ENCODE results near the gene EDEM3. TPM values are rescaled to one million over a fixed set of nuclear protein-coding genes. Genes with fewer than 3 reads are reported as not detected.

EDEM3 gene
- total RNA-seq, 2 donors from 2014 or later, result 28.3 to 28.4 TPM

DNA sequence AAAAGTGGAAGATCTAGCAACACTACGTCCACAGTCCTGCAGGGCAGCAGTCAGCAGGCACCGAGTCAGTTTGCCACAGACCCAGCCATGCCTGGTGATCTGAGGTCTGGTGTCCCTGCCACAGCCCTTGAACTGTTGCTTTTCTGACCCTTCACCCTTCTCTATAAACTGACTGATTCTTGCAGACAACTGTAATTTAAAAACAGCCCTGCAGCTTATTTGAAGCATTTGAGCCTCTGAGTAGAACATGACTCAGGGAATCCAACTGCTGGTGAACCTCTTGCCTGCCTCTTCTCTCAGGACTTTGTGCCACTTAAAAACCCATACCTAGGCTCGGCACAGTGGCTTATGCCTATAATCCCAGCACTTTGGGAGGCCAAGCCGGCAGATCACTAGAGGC is 107.2 kb downstream of the EDEM3 start:
- ATAC-seq (replicated peaks in 1 of 2) (no peak), DNase-seq (no peak)
- H3K36me3 Mint-ChIP-seq (ENCODE audit: insufficient read depth in 2 of 2), result peaks cover 0 to 1% of the 10 kb centered on the region in 2 donors
- H3K27ac Mint-ChIP-seq, result no peak overlapping the region
- H3K4me1 Mint-ChIP-seq (ENCODE audit: low read depth), result no peaks in the 10 kb centered on the region
- H3K9me3 Mint-ChIP-seq, result peaks cover 0 to 3% of the 10 kb centered on the region in 2 donors
- peaks cover 5% of the 10 kb centered on the region for H3K27me3 Mint-ChIP-seq (ENCODE audit: low read depth)
- H3K4me3 Mint-ChIP-seq, result no peak overlapping the region

DNA sequence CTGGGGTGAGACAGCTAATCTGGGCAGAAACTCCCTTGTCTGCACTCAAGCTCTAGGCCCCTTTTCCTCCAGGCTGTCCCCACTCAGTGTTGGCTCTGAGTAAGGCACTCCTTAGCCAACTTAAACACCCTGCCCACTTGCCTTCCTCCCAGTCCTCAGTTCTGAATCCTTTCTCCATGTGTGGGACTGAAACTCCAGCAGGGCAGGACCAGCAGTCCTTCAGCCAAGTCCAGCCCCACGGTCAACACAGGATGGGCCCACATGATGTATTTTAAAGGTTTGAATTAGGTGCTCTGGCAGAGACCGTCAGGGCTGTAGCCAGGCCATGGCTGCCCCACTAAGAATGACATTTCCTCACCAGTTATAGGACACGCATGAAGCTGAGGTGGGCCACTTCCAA is 107.8 kb downstream of the EDEM3 start:
- Mint-ChIP-seq H3K4me3 (no peak overlapping the region), H3K4me1 (ENCODE audit: low read depth) (no peaks in the 10 kb centered on the region), H3K9me3 (peaks cover 0 to 3% of the 10 kb centered on the region in 2 donors), H3K27me3 (ENCODE audit: low read depth) (peaks cover 12% of the 10 kb centered on the region), H3K27ac (no peak overlapping the region), H3K36me3 (ENCODE audit: insufficient read depth in 2 of 2) (peaks cover 0 to 1% of the 10 kb centered on the region in 2 donors)
- ATAC-seq (replicated peaks in 1 of 2), result no peak
- DNase-seq, result no peak

DNA sequence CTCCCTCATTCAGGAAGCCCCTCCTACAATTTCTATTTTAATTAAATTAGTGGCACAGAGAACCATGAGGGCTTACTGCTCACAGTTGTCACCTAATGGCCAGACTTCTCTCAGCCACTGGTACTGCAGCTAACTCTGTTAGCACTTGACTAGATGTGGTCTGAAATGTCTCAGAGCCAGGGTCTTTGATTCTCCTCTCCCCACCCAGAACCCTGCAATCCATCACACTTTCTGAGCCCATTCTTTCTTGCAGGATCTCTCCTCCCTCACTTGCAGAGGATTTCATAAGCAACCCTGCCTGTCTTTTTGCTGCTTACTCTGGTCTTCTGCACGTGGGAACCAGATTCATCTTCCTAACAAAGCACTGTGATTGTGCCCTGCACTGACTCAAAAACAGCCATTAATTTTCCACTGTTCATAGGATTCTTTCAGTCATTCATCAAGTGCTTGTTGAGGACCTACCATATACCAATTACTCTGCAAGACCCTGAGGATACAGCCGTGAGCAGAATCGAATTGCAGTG is 108.4 kb downstream of the EDEM3 start:
- no peak for DNase-seq
- peaks cover 0 to 1% of the 10 kb centered on the region in 2 donors for H3K36me3 Mint-ChIP-seq (ENCODE audit: insufficient read depth in 2 of 2)
- H3K9me3 Mint-ChIP-seq, result no peaks in the 10 kb centered on the region
- H3K27me3 Mint-ChIP-seq (ENCODE audit: low read depth), result peaks cover 12% of the 10 kb centered on the region
- no peak overlapping the region for H3K27ac Mint-ChIP-seq
- ATAC-seq (replicated peaks in 1 of 2), result no peak
- H3K4me3 Mint-ChIP-seq, result no peak overlapping the region
- H3K4me1 Mint-ChIP-seq (ENCODE audit: low read depth), result no peaks in the 10 kb centered on the region

DNA sequence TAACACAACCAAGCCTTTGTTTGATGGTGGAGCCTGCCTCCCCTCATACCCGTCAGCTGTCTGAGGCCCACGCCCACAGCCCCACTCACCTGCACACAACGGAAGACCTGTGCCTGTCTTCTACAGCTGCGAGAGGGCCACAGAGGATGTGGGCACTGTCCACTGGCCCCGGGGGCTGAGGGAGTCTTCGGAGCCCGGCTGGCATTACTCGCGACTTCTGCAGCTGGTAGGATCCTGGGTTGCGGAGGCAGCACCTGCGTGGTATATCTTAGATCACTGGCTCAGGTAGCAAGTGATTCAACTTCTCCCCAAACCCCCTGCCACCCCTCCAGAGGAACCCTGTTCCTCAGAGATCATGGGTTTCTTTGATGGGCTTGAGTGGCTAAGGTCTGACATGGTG is 109.9 kb downstream of the EDEM3 start:
- Mint-ChIP-seq H3K4me3 (no peak overlapping the region), H3K4me1 (ENCODE audit: low read depth) (no peaks in the 10 kb centered on the region), H3K36me3 (ENCODE audit: insufficient read depth in 2 of 2) (peaks cover 0 to 1% of the 10 kb centered on the region in 2 donors), H3K27ac (no peak overlapping the region), H3K27me3 (ENCODE audit: low read depth) (peaks cover 17% of the 10 kb centered on the region), H3K9me3 (no peaks in the 10 kb centered on the region)
- DNase-seq (no peak), ATAC-seq (replicated peaks in 1 of 2) (no peak)

DNA sequence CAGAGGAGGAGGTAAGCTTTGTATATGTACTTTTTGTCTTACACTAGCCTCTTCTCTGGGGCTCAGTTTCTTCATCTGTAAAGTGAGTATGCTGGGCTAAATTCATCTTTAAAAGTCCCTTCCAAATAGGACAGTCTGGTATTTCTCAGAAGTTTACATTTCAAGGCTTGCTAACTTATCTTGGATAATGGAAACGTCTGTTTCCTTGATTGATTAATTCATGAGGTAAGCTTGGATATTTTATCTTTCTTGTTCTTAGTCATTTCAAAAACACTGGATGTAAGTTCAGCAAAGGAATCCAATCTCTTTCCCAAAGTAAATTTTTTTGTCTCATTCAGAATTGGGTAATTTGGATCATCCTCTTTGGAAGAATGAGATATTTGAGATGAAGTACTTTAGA is 111.0 kb downstream of the EDEM3 start:
- Mint-ChIP-seq H3K9me3 (no peaks in the 10 kb centered on the region), H3K27me3 (ENCODE audit: low read depth) (peaks cover 17% of the 10 kb centered on the region), H3K4me3 (no peak overlapping the region), H3K36me3 (ENCODE audit: insufficient read depth in 2 of 2) (no peaks in the 10 kb centered on the region), H3K4me1 (ENCODE audit: low read depth) (no peaks in the 10 kb centered on the region), H3K27ac (no peak overlapping the region)
- ATAC-seq (replicated peaks in 1 of 2) (no peak), DNase-seq (no peak)

DNA sequence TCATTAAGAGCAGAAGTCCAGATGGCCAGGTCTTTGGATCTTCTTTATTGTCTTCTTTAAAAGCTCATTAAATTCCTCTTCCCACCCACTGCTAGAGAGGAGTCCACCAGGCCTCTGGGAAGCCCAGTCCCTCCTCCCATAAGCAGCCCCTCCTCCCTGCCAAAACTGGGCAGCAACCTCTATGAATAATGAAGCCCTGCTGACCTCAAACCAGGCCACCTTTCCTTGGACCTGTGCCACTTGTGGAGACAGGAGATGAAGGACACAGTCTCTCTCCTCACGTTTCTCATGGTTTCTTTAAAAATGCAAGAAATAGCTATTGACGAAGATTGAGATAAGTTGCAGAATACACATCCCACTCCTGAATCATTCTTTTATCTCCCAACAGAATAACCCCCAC is 112.8 kb downstream of the EDEM3 start:
- H3K36me3 Mint-ChIP-seq (ENCODE audit: insufficient read depth in 2 of 2), result no peaks in the 10 kb centered on the region
- ATAC-seq (replicated peaks in 1 of 2) (no peak), DNase-seq (no peak)
- H3K4me3 Mint-ChIP-seq, result no peak overlapping the region
- H3K27ac Mint-ChIP-seq, result no peak overlapping the region
- no peaks in the 10 kb centered on the region for H3K9me3 Mint-ChIP-seq
- H3K27me3 Mint-ChIP-seq (ENCODE audit: low read depth), result peaks cover 17% of the 10 kb centered on the region
- H3K4me1 Mint-ChIP-seq (ENCODE audit: low read depth), result no peaks in the 10 kb centered on the region

GRCh38 chr1:184640505-184640904 is 114.2 kb downstream of the EDEM3 start:
- Mint-ChIP-seq H3K27ac (no peak overlapping the region), H3K27me3 (ENCODE audit: low read depth) (peaks cover 17% of the 10 kb centered on the region), H3K4me3 (no peak overlapping the region), H3K36me3 (ENCODE audit: insufficient read depth in 2 of 2) (no peaks in the 10 kb centered on the region), H3K9me3 (no peaks in the 10 kb centered on the region), H3K4me1 (ENCODE audit: low read depth) (no peaks in the 10 kb centered on the region)
- ATAC-seq (replicated peaks in 1 of 2) (no peak), DNase-seq (no peak)

Other genes starting within 250 kb of the EDEM3 start
- gene NIBAN1, start 219.7 kb upstream of the EDEM3 start, total RNA-seq, result 10 to 100 TPM; 49.4 to 53.0 TPM

Measured in activated T-cell treated with anti-CD3 and anti-CD28 coated beads, Interleukin-2, amount 50 U/mL, for 72 hours (primary cell).